Fibroblast of mammary gland (primary cell): ENCODE measurements around the gene SLC22A14.
"Not testable (repeated sequence)": the region's sequence is repeated elsewhere in the genome, so short reads cannot be mapped to it uniquely, and the experiment has no call there.

Source experiments
- DNase-seq: peaks from one replicate; pipeline ENCODE4 v3.0.0-alpha.2; 2010; ENCODE audit warnings: low read depth
- H3K4me3 ChIP-seq: 2 replicates; pipeline ENCODE4 v1.5.1; 2011; ENCODE audit warnings: low read depth, mild to moderate bottlenecking, low read length, moderate library complexity; ENCODE audit not compliant: control insufficient read depth
- TF ChIP-seq, protein P1 (sequence below): conservative IDR thresholded peaks from 2 replicates; pipeline ENCODE4 v1.5.1; 2011; ENCODE audit warnings: low read depth, low read length, inconsistent platforms; ENCODE audit not compliant: control insufficient read depth, insufficient read depth

SLC22A14 gene

DNA sequence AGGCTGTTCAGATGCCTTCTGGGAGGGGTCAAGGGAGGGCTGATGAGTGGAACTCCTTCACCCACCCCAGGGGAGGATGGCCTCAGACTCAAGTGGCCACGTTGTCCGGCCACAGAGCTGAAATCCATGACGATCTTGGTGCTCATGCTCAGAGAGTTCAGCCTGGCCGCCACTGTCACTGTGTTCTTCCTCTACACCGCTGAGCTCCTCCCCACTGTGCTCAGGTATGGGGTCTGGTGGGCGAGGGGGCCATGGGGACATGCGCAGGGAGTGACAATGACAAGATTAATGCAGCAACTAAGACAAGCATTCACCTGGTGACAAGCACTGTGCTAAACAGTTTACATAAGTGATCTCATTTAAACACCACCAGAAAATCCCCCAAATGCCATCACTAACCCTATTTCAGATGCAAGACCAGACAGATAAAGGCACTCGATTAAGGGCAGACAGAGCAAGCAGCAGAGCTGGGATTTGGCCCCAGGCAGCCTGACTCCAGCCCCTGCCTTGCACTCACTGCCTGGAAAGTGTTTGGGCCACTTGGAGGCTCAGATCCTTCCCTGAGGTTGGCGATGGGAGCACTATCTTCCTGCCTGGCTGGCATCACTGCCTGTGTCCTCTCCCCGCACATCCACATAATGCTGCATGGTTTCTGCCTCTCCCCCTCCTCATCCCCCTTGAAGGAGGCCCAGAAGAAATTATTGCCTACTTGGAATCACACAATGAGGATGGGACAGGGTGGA, 33.6 kb downstream of the SLC22A14 start:
- H3K4me3 ChIP-seq, result no peak overlapping the region
- TF ChIP-seq, protein P1, sequence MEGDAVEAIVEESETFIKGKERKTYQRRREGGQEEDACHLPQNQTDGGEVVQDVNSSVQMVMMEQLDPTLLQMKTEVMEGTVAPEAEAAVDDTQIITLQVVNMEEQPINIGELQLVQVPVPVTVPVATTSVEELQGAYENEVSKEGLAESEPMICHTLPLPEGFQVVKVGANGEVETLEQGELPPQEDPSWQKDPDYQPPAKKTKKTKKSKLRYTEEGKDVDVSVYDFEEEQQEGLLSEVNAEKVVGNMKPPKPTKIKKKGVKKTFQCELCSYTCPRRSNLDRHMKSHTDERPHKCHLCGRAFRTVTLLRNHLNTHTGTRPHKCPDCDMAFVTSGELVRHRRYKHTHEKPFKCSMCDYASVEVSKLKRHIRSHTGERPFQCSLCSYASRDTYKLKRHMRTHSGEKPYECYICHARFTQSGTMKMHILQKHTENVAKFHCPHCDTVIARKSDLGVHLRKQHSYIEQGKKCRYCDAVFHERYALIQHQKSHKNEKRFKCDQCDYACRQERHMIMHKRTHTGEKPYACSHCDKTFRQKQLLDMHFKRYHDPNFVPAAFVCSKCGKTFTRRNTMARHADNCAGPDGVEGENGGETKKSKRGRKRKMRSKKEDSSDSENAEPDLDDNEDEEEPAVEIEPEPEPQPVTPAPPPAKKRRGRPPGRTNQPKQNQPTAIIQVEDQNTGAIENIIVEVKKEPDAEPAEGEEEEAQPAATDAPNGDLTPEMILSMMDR, result no peak
- no peak for DNase-seq

DNA sequence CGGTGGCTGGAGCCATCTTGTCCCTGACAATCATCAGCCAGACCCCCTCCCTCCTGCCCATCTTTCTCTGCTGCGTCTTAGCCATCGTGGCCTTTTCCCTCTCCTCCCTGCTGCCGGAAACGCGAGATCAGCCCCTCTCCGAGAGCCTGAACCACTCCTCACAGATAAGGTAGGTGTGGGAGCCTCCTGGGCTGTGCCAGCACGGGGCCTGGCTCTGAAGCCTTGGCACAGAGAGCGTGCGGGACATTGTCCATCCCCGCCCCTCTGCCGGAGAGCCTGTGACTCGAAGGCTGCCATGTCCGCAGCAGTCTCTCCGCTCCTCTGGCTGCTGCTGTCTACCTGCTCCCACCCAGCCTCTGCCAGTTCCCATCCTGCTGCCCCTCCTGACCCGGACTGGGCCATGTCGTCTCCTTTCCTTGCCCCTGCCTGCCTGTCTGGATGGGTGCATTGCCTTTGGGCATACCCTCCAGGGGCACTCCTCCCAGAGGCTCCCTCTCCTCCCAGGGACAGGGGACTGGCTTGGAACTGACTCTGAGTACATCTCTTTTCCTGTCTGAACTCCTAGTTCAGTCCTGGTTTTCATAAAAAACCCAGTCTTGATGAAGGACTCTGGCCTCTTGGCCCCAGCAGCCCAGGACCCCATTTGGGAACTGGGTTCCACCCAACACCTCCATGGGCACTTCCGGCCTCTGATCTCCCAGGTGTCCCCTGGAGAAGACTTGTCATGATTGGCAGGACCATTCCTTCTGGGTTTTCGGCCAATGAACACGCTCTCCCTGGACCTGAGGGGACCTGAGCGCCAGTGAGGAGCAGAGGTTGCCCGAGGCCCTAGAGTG, 34.5 kb downstream of the SLC22A14 start:
- TF ChIP-seq, protein P1, result no peak
- H3K4me3 ChIP-seq, result no peak overlapping the region
- DNase-seq, result no peak

DNA sequence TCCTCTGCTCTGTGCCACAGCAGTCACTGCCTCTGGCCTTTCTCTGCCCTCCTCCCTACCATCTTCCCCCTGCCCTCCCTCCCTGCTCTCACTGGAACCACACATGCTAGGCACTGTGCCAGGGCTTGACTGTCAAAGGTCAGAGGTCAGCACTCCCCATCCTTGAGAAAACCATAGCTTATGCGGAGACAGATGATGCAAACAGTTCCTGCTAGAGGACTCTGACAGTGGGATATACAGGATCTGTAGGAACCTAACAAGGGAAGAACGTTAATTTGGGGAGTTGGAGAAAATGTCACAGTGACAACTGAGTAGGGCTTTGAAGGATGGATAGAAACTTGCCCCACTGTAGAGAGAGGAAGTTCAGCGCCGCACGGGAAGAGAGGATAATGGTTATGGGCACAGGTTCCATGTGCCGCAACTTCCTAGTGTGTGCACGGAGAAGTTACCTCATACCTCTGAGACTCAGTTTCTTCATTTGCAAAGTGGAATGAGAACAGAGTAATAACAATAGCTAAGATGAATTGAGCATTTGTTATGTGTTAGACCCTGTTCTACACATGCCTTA, 35.2 kb downstream of the SLC22A14 start:
- H3K4me3 ChIP-seq, result no peak overlapping the region
- TF ChIP-seq, protein P1, result no peak
- peak; percentile 30 for DNase-seq

DNA sequence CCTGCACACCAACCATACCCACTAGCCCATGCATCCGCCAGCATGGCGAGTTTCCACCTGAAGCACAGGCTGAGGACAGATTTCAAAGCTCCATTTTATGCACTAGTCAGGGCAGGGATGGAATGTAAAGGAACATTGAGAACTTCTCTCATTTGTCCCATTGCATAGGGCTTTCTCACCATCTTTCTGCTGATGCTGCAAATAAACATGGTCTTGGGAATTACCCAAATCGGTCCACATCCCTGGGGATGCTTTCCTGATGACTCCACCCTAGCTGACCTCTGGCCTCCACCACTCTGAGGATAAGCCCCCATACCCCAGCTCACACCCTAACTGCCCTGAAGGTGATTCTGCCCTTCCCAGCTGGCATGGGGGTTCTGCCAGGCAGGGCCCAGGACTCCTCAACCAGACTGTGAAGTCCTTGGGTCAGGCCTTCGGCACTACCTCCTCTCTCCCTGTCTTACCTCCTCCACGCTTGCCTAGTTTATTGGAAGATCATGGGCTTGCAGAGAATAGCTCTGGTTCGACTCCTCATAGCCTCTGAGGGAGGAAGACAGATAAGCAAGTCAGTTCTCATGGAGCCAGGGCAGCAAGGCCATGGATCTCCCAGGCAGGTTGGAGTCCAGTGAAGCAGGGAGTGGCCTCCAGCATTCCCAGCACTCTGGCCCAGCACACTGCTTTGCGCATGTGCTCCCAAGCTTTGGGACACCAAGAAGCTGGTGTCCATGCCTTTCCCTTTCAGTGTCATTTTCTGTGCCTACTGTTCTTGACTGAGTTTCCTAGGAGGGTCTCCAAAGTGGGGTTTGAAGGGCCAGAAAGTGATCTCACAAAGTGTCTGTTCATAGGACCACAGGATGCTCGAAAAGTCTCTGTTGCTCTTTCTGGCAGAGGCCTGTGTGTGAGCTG, 36.9 kb downstream of the SLC22A14 start:
- H3K4me3 ChIP-seq, result no peak overlapping the region
- DNase-seq, result no peak
- TF ChIP-seq, protein P1, result no peak

DNA sequence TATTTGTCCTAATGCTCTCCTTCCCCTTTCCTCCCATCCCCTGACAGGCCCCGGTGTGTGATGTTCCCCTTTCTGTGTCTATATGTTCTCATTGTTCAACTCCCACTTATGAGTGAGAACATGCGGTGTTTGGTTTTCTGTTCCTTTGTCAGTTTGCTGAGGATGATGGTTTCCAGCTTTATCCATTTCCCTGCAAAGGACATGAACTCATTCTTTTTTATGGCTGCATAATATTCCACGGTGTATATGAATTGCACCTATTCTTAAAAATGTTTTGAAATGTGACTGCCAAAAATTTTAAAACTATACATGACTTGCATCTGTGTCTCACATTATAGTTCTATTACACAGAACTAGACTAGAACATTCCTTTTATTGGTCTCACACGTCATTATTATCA, 38.5 kb downstream of the SLC22A14 start:
- not testable (repeated sequence) for H3K4me3 ChIP-seq, DNase-seq

DNA sequence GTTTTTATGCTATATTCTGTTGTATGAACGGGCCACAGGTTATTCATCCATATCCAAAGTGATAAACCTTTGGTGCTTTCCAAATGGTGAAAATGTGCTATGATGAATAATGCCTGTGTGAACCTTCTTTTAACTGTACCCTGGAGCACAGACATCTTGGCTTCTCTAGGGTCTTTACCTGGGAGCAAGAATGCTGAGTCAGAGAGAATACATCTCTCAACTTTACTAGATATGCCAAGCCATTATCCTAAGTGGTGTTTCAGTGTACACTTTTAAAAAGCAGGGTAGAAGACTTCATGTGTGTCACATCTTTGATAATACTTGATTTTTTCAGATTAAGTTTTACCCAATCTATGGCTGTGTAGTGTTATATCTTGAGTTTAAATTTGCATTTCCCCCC, 41.0 kb downstream of the SLC22A14 start:
- TF ChIP-seq, protein P1, result no peak
- no peak overlapping the region for H3K4me3 ChIP-seq
- no peak for DNase-seq
